LNCaP clone FGC (cell line): ENCODE data around the gene FYTTD1.
A peak's percentile ranks its signal among the peaks of the same experiment; 100 is the strongest.

Experiments used
- DNase-seq: peaks from one replicate; pipeline ENCODE4 v3.0.0-alpha.2; 2011; ENCODE audit warnings: low read depth
- H3K4me3 ChIP-seq: 2 replicates; pipeline ENCODE4 v1.5.1; 2011; ENCODE audit warnings: mild to moderate bottlenecking, low read depth, low read length, control low read depth
- CTCF ChIP-seq: IDR thresholded peaks from 2 replicates; pipeline ENCODE4 v1.5.1; 2012; ENCODE audit warnings: mild to moderate bottlenecking; ENCODE audit not compliant: control insufficient read depth, insufficient read depth; ENCODE audit errors: extremely low read depth

FYTTD1 gene

GRCh38 chr3:197791892-197792647 lies 42.4 kb downstream of the FYTTD1 start:
- DNase-seq = no peak
- no peak for TF ChIP-seq CTCF
- H3K4me3 ChIP-seq = peak overlapping the region; percentile 64

GRCh38 chr3:197793247-197793646 lies 43.6 kb downstream of the FYTTD1 start:
- DNase-seq = no peak
- H3K4me3 ChIP-seq = no peak overlapping the region; the same call in 1 of the 2 replicates
- TF ChIP-seq CTCF = no peak

- no peak for DNase-seq
- no peak for TF ChIP-seq CTCF
- H3K4me3 ChIP-seq = no peak overlapping the region
These were observed 44.4 kb downstream of the FYTTD1 start for GRCh38 chr3:197794115-197794514.

- TF ChIP-seq CTCF = no peak
- DNase-seq = no peak
- H3K4me3 ChIP-seq = no peak overlapping the region
These were observed 45.5 kb downstream of the FYTTD1 start for GRCh38 chr3:197795200-197795599.

GRCh38 chr3:197796087-197796486 lies 46.4 kb downstream of the FYTTD1 start:
- TF ChIP-seq CTCF = no peak
- no peak overlapping the region for H3K4me3 ChIP-seq
- DNase-seq = no peak

GRCh38 chr3:197798863-197799262 lies 49.2 kb downstream of the FYTTD1 start:
- H3K4me3 ChIP-seq = no peak overlapping the region
- DNase-seq = no peak
- TF ChIP-seq CTCF = no peak

- no peak for TF ChIP-seq CTCF
- DNase-seq = no peak
- no peak overlapping the region for H3K4me3 ChIP-seq
These were observed 50.7 kb downstream of the FYTTD1 start for GRCh38 chr3:197800379-197800778.
